HG02623 (cell line): ENCODE results near the gene GRIN1.

ENCODE experiments used
- ATAC-seq: cut with Tn5 transposase; IDR thresholded peaks from one replicate; pipeline ENCODE4 v1.9.1; 2021; ENCODE audit warnings: moderate library complexity; ENCODE audit not compliant: unreplicated experiment

Gene GRIN1

GRCh38 chr9:137189297-137190295, 50.6 kb downstream of the GRIN1 start:
- ATAC-seq, result no peak

DNA sequence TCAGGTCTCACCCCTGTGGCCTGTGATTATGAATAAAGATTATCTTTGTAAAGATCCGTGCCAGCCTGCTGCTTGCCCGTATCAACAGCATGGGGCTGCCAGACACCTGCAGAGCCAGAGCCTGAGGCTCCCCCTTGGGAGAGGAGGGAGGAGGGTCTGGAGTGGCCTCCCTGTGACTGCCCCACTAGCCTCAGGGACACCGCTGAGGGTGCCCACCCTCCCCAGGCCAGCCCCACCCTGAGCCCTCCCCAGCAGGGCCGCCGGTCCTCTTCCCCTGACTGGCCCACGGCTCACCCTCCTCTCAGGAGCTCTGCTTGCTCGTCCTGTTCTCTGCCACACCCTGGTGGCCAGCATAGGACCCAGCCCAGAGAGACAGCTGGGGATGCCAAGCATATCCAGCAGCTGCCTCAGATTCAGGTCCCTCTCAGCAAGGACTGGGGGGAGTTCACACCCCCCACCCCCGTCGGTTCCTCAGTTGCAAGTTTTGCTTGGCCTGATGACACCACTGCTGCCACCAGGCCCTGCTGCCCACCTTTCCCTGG, 51.4 kb downstream of the GRIN1 start:
- ATAC-seq, result no peak

- no peak for ATAC-seq
These were observed 52.3 kb downstream of the GRIN1 start for GRCh38 chr9:137191245-137191644.

- ATAC-seq, result no peak
These were observed 52.9 kb downstream of the GRIN1 start for GRCh38 chr9:137191691-137192447.

GRCh38 chr9:137192448-137192780, 53.5 kb downstream of the GRIN1 start:
- ATAC-seq, result no peak

GRCh38 chr9:137192859-137193258, 53.9 kb downstream of the GRIN1 start:
- no peak for ATAC-seq

DNA sequence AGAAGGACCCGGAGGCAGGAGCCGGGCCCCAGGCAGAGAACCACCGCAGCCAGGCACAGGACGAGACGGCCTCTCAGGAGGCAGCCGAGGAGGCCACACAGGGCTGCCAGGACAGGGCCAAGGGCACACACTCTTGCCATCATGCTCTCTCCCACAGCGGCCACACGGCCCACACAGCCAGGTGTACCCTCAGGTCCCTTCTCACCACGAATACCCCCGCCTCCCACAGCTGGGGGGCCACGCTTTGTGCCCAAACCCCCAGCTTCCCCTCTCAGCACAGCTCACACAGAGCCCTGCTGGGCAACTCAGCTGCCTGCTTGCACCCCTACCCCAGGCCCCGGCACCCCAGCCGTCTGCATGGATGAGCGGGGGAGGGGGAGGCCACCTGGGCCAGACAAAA, 54.8 kb downstream of the GRIN1 start:
- no peak for ATAC-seq

GRCh38 chr9:137194388-137194787, 55.4 kb downstream of the GRIN1 start:
- no peak for ATAC-seq

DNA sequence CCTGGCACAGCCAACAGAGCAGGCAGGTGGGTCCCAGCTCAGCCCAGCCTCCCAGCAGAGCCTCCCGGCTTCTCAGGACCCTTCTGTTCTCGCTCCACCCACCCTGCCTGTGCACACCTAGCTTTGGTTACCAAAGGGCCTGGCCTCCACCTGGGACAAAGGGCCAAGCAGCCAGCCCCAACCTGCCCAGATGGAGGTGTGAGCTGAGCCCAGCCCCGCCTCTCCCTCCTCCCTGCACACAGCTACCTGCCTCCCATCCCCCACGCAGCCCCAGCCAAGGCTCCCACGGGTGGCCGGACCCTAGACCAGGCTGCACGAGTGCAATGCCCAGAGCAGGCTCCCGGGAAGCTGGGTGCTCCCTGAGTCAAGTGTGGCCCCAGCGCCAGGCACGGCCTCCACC, 56.0 kb downstream of the GRIN1 start:
- ATAC-seq, result no peak

DNA sequence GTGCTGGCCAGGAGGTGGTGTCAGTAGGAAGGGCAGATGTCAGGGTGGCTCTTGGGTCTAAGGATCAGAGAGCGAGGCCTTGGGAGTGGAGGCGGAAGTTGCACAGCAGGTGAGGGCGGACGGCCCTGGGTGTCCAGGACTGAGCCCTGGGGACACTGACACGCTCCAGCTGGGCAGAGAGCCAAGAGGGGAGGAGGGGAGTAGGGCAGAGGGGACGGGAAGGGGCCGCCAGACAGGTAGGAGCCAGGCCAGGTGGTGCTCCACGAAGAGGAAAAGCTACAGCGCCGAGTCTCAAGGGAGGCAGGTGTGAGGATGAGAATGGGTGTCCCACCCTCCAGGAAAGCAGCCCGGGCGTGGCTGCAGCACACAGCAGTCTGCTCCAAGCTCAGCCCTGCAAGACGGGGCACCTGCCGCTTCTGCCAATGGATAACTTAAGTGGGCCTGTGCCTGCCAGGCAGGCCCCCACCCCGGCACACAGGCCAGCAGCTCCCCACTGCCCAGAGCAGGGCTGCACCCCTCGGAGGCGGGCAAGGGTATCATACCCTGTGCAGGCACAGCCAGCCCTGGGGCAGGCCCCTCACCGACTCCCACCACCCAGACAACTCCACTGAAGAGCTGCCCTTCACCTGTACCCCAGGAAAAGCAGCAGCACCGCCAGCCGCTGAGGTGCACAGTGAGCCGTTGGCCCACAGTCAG, 56.7 kb downstream of the GRIN1 start:
- no peak for ATAC-seq

DNA sequence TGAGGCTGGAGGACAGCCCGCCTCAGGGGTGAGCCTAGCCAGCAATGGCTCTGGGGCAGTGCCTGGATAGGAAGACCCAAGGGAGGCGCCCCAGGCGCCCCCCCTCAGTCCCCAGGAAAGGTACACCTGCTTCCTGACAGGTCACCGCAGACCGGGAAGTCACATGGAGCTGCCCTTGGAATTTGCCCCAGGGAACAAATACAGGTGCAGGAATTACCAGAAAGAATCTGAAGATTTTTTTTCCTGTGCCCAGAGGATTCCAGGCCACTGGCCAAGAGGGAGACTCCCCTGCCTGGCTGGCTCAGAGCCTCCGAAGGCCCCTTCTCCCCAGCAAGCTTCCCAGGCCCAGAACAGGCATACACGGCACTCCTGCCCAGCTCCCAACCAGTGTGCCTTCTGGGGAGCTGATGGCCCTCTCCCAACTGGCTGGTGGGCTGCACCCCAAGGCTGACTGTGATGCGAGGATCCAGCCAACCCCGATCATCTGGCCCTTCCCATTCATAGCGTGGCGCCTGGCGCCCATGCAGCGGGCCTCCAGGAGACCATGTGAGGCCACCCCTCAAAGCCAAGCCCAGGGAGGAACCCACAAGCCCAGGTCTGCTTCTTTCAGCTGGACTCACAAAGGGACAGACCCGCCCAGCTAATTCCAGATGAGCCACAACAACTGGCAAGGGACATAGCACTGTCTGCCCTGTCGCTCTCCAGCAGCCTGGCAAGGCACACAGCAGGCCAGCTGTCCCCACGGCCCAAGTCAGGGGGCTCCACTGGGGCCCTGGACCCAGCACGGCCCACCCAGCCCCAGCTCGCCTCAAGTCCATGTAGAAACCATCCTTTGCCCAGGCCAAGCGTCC, 59.3 kb downstream of the GRIN1 start:
- no peak for ATAC-seq

DNA sequence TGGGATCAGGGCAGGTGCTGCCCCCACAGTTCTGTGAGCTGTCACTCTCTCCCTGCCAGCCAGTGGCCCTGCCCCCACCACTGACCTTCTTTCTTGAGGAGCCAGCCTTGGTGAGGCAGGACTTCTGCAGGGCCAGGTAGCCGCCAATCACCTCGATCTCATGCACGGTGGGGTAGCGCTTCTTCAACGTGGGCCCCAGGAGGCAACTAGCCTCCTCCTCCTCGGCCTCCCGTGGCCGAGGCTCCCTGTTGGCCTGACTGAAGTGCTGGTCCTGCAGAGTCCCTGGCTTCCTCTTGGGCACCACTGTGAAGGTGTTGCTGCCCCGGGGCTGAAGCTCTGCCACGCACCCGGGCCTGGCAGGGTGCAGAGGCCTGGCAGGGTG, 59.9 kb downstream of the GRIN1 start:
- ATAC-seq, result no peak

GRCh38 chr9:137199411-137200121, 60.6 kb downstream of the GRIN1 start:
- no peak for ATAC-seq

DNA sequence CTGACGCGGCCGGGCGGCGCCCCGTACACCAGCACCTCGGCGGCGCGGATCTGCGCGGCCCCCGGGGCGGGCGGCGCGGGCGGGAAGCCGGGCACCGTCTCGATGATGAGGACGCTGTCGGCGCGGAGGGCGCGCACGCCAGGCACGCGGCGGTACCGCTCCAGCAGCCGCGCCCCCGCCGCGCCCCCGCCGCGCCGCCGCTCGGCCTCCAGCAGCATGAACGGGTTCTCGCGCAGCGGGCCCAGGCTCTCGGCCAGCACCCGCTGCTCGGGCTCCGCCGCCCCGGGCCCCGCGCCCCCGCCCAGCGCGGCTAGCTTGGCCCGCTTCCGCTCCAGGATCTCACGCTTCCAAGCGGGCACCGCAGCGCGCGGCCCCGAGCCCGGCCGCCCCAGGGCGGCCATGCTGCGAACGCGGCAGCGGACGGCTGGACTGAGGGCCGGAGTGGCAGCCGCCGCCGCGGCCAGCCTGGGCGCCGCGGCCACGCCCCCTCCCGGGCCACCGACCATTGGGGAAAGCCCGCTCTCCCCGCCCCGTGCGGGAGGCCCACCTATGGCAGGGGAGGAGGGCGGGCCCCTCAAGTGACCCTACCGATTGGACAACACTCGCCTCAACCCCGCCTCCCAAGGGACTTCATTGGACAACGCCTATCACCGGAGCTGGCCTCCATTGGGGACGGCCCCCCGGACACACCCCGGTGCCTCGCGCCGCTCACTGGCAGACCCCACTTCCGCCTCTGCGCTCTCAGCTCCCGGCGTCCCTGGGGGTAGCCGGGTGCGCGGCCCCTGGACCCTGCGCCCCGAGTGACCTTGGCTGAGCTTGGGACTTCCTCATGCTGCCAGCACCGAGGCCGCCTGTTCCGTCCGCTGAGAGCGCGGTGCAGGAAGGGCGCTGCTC, 61.6 kb downstream of the GRIN1 start, which contains the start of gene TPRN:
Gene TPRN (minus strand): TSS at position 431 of the 894 bp plus-strand sequence. CDS start 30 bp downstream, at position 401.
- ATAC-seq, result peak; percentile 82

DNA sequence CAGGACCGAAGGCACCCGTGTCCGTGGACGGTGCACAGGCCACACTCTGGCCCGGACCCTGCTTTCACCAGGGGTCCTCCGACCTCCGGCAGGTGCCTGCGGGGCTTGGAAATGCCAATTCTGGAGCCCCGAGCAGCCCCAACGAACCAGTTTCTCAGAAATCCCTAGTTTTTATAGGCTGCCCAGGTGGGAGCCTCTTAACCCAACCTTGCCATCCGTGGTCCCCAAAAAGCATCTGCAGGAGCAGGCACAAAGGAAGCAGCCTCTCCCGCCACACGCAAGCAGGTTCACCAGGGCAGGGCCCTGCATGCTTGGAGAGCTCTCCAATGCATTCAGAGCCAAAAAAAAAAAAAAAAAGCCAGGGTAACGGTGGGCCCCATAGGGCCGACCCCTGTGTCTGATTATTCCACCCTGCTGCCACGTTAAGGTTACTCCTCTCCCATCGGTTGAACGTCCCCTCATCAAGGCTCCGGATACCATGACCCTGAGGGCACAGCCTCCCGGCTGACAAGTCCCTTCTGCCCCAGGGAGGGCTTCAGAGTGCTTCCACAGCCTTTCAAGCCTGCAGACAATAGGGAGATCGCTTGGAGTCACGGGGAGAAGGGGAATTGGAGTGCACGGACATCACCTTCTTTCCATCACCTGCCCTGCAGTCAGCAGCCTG, 62.4 kb downstream of the GRIN1 start:
- no peak for ATAC-seq

DNA sequence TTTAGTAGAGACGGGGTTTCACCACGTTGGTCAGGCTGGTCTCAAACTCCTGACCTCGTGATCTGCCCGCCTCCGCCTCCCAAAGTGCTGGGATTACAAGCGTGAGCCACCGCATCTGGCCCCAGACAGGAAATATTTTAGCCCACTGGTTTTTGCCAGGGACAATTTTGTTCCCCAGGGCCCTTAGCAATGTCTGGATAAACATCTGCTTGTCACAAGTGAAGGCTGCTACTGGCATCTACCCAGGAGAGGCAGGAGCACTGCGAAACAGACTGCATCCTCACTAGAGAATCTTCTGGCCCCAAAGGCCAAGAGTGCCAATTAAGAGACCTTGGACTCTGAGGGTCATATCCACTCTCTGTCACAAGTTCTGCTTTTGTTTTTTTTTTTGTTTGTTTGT, 64.0 kb downstream of the GRIN1 start:
- no peak for ATAC-seq

DNA sequence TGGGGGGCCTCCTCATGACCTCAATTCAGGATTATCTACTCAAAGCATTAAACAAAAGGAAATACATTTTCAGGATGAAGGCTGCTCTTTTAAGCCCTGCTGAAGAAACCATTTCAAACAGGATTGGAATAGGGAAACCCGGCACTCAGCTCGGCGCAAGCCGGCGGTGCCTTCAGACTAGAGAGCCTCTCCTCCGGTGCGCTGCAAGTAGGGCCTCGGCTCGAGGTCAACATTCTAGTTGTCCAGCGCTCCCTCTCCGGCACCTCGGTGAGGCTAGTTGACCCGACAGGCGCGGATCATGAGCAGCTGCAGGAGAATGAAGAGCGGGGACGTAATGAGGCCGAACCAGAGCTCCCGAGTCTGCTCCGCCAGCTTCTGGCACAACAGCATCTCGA, 65.8 kb downstream of the GRIN1 start:
- ATAC-seq, result no peak
